Limb (tissue), 2 donors: ENCODE measurements around the gene GSTM1.
A peak's percentile ranks its signal among the peaks of the same experiment; 100 is the strongest.

Experiments used
- DNase-seq, 2 donors: peaks; one replicate each; pipeline ENCODE4 v3.0.0-alpha.2; 2016; ENCODE audit errors: extremely low spot score in 2 of 2

The GSTM1 gene

GRCh38 chr1:109726007-109726406, 38.4 kb downstream of the GSTM1 start:
- DNase-seq = no peak

DNA sequence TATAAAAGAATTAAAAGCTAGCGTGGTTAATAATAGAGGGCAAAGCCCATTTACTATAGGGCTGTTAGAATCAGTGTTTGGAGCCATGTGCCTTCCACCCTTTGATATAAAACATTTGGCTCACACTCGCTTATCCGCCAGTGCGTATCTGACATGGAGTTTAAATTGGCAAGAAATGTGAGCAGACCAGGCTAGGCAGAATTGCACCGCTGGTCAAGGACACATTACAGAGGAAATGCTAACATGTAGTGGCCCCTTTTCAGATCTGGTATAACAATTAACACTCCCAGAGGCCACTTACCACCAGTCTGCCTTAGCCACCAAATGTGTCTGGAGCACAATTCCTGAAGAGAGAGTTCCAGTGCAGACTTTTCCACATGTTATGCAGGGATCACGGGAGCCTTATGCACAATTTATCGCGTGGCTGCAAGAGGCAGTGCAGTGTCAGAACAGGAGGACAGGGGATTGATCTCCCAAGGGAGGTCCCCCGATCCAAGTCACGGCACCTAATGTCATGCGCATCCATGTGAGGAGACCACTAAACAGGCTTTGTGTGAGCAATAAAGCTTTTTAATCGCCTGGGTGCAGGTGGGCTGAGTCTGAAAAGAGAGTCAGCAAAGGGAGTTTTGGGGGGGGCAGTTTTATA, 39.2 kb downstream of the GSTM1 start:
- DNase-seq = no peak

- DNase-seq = no peak
These were observed 41.3 kb downstream of the GSTM1 start for GRCh38 chr1:109728870-109729269.

- DNase-seq = no peak
These were observed 43.0 kb downstream of the GSTM1 start for GRCh38 chr1:109730666-109731065.

GRCh38 chr1:109732390-109732881, 44.8 kb downstream of the GSTM1 start:
- DNase-seq = no peak

GRCh38 chr1:109733236-109733870, 45.7 kb downstream of the GSTM1 start:
- DNase-seq = peak in 1 of 2 donors; percentile 12

DNA sequence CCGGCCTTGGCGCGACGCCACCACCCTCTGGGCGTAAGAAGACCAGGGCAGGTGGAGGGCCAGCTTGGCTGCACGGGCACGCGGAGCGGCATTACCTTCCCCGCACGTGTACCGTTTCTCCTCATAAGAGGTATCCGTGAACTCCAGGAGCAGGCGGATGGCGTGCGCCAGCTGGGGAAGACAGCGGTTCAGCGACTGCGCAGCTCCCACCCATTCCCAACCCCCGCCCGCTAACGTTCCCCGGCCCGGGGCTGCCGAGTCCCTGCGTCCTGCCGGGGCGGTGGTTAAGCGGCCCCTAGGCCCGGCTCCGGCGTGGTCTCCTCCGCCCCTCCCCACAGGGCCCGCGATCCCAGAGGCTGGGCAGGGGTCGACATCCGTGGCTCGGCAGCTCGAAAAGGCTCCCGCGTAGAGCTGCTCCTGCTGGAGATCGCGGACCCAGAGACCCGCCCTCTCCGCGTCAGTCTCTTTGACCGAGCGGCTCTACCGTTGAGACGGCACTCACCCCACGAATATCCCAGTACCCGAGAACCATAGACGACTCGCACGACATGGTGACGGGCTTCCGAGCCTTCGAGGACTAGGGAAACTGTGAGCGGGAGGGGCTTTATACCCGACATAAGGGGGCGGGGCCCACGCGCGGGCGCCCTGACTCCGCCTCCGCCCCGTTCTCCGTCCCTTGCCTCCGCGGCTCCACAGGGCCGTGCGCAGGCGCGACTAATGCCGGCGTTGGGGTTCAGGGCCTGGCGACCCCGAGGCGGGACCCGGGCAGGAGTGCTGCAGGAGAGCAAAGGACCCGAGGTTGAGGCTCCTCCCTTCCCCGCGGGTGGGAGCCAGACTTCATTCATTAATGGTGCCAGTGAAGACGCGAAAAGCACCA, 52.4 kb downstream of the GSTM1 start:
- peak; percentile 75 to 92 for DNase-seq

- DNase-seq = no peak
These were observed 53.2 kb downstream of the GSTM1 start, which contains the start of gene GSTM3 for GRCh38 chr1:109740615-109741373. Gene GSTM3, minus strand, starts transcription at chr1:109741038. Its CDS starts 751 bp downstream, at chr1:109740287.
